Keratinocyte (primary cell): ENCODE measurements around the gene LRRC4C. TPM values are rescaled to one million over a fixed set of nuclear protein-coding genes. Genes with fewer than 3 reads are reported as not detected.

Source experiments
- DNase-seq: peaks from one replicate; pipeline ENCODE4 v3.0.0-alpha.2; 2011; ENCODE audit warnings: low read depth, missing footprints, low spot score
- FAIRE-seq: peaks from 2 replicates; lab custom pipeline; 2011; peaks lifted over from hg19 to GRCh38; lab: Jason Lieb, UNC
- H2AFZ ChIP-seq: 2 replicates; pipeline ENCODE4 v1.6.0; 2012; ENCODE audit warnings: low read length, control low read depth, inconsistent platforms; ENCODE audit not compliant: control insufficient read depth
- H3K27ac ChIP-seq: 2 replicates; pipeline ENCODE4 v1.5.1; 2011; ENCODE audit warnings: low read length; ENCODE audit not compliant: control insufficient read depth, insufficient read depth
- H3K27me3 ChIP-seq: 3 replicates; pipeline ENCODE4 v1.6.0; 2011; ENCODE audit warnings: low read length; ENCODE audit not compliant: control insufficient read depth, insufficient read depth; ENCODE audit errors: extremely low read depth
- H3K36me3 ChIP-seq, 2 experiments: 2 replicates in 1 of 2; 3 replicates in 1 of 2; pipeline ENCODE4 v1.5.1; 2011; ENCODE audit warnings: low read length in 2 of 2, mild to moderate bottlenecking in 1 of 2; ENCODE audit not compliant: control insufficient read depth in 2 of 2, insufficient read depth in 2 of 2; ENCODE audit errors: extremely low read depth in 1 of 2
- H3K4me1 ChIP-seq: 3 replicates; pipeline ENCODE4 v1.5.1; 2011; ENCODE audit warnings: low read length; ENCODE audit not compliant: control insufficient read depth, insufficient read depth; ENCODE audit errors: extremely low read depth
- H3K4me2 ChIP-seq: 3 replicates; pipeline ENCODE4 v1.6.0; 2011; ENCODE audit warnings: low read depth, low read length; ENCODE audit not compliant: control insufficient read depth, insufficient read depth; ENCODE audit errors: extremely low read depth
- H3K4me3 ChIP-seq, 3 experiments: fragments of 200-600 bp in 1 of 3; sonication (generic) in 1 of 3; 2 replicates in 2 of 3; 3 replicates in 1 of 3; pipeline ENCODE4 v1.5.1; 2011 to 2016; ENCODE audit warnings: low read length in 3 of 3, mild to moderate bottlenecking in 3 of 3, control low read depth in 2 of 3, inconsistent platforms in 1 of 3, low read depth in 1 of 3, mixed read lengths in 1 of 3, mixed run types in 1 of 3, moderate library complexity in 1 of 3; ENCODE audit not compliant: control insufficient read depth in 2 of 3, insufficient read depth in 2 of 3; ENCODE audit errors: extremely low read depth in 1 of 3
- H3K79me2 ChIP-seq: 2 replicates; pipeline ENCODE4 v1.6.0; 2012; ENCODE audit warnings: low read length; ENCODE audit not compliant: control insufficient read depth, insufficient read depth
- H3K9ac ChIP-seq: 3 replicates; pipeline ENCODE4 v1.6.0; 2011; ENCODE audit warnings: low read length; ENCODE audit not compliant: control insufficient read depth, insufficient read depth; ENCODE audit errors: extremely low read depth
- H3K9me1 ChIP-seq: 3 replicates; pipeline ENCODE4 v1.6.0; 2011; ENCODE audit warnings: low read length; ENCODE audit not compliant: control insufficient read depth, insufficient read depth; ENCODE audit errors: extremely low read depth
- H3K9me3 ChIP-seq: 2 replicates; pipeline ENCODE4 v1.5.1; 2012; ENCODE audit warnings: low read depth, low read length; ENCODE audit not compliant: control insufficient read depth
- H4K20me1 ChIP-seq: 3 replicates; pipeline ENCODE4 v1.6.0; 2011; ENCODE audit warnings: low read length; ENCODE audit not compliant: control insufficient read depth, insufficient read depth; ENCODE audit errors: extremely low read depth
- EZH2 ChIP-seq: IDR thresholded peaks from one replicate; pipeline ENCODE4 v1.6.1; 2012; ENCODE audit warnings: inconsistent platforms, mild to moderate bottlenecking, low read length, moderate library complexity
- dilution Hi-C: fragments of 300-500 bp; cut with MboI; formaldehyde crosslinking; loops from one replicate; pipeline ENCODE4 v1.7.0; 2020; ENCODE audit warnings: low sequenced_read_pairs; ENCODE audit not compliant: extremely low pct_ligation_motif_present
- polyA plus RNA-seq, 5 experiments: library from polyadenylated mRNA; depleted of rRNA in 3 of 5; stranded (reverse) in 3 of 5; stranded (forward) in 1 of 5; unstranded in 1 of 5; fragments of >200 nt; gene quantifications; 1 replicate in 1 of 5; 2 replicates in 3 of 5; 3 replicates in 1 of 5; pipeline versions ENCODE4 v1.2.1 to v1.2.3, GENCODE V29; 2011 to 2012; ENCODE audit warnings: missing spikeins in 2 of 5, low read depth in 1 of 5, low replicate concordance in 1 of 5
- TF ChIP-seq, protein P1 (sequence below), 3 experiments: IDR thresholded peaks in 1 of 3; conservative IDR thresholded peaks in 1 of 3; optimal IDR thresholded peaks in 1 of 3; 2 replicates in 2 of 3; 3 replicates in 1 of 3; pipeline versions ENCODE3 to v1.5.1; 2011; ENCODE audit warnings: low read length in 3 of 3, mild to moderate bottlenecking in 3 of 3, moderate library complexity in 2 of 3, control low read depth in 1 of 3, inconsistent platforms in 1 of 3; ENCODE audit not compliant: insufficient read depth in 2 of 3; ENCODE audit errors: extremely low read depth in 1 of 3

The LRRC4C gene
- polyA plus RNA-seq, 1 donor (not counting 4 experiments of a cell fraction or from before 2014, with no cell fraction given): not detected

DNA sequence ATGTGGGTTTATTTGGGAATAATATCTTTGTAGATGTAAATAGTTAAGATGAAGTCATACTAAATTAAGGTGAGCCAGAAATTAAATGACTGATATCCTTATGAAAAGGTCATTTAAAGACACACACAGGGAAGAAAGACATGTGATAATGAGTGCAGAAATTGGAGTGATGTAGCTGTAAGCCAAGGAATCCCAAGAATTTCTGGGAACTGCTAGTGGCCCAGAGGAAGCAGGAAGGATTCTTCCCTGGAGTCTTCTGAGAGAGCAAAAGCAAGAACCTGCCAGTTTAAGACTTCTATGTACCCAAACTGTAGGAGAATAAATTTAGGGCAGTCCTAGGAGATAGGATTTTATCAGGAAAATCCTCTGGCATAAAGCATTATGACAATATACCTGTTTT lies 66.9 kb downstream of the LRRC4C start:
- no peak for DNase-seq
- Histone ChIP-seq H3K27ac (no peak overlapping the region), H2AFZ (no peak overlapping the region), H3K4me2 (no peak overlapping the region), H3K36me3 (no peaks in the 10 kb centered on the region), H3K4me3 (no peak overlapping the region), H3K9ac (no peak overlapping the region), H3K27me3 (no peaks in the 10 kb centered on the region), H3K79me2 (no peaks in the 10 kb centered on the region), H3K9me1 (no peaks in the 10 kb centered on the region), H3K4me1 (no peaks in the 10 kb centered on the region), H3K9me3 (no peaks in the 10 kb centered on the region), H4K20me1 (no peaks in the 10 kb centered on the region)
- FAIRE-seq: no peak
- dilution Hi-C loops: no loop called here
- TF ChIP-seq, protein P1, sequence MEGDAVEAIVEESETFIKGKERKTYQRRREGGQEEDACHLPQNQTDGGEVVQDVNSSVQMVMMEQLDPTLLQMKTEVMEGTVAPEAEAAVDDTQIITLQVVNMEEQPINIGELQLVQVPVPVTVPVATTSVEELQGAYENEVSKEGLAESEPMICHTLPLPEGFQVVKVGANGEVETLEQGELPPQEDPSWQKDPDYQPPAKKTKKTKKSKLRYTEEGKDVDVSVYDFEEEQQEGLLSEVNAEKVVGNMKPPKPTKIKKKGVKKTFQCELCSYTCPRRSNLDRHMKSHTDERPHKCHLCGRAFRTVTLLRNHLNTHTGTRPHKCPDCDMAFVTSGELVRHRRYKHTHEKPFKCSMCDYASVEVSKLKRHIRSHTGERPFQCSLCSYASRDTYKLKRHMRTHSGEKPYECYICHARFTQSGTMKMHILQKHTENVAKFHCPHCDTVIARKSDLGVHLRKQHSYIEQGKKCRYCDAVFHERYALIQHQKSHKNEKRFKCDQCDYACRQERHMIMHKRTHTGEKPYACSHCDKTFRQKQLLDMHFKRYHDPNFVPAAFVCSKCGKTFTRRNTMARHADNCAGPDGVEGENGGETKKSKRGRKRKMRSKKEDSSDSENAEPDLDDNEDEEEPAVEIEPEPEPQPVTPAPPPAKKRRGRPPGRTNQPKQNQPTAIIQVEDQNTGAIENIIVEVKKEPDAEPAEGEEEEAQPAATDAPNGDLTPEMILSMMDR (optimal IDR thresholded peaks at IDR 0.05 in 1 of 3, IDR thresholded peaks at IDR 0.05 in 1 of 3, conservative IDR thresholded peaks at IDR 0.05 in 1 of 3; ENCODE audit: extremely low read depth in 1 of 3, insufficient read depth in 2 of 3, low read length in 3 of 3): no peak
- no peak for TF ChIP-seq EZH2

DNA sequence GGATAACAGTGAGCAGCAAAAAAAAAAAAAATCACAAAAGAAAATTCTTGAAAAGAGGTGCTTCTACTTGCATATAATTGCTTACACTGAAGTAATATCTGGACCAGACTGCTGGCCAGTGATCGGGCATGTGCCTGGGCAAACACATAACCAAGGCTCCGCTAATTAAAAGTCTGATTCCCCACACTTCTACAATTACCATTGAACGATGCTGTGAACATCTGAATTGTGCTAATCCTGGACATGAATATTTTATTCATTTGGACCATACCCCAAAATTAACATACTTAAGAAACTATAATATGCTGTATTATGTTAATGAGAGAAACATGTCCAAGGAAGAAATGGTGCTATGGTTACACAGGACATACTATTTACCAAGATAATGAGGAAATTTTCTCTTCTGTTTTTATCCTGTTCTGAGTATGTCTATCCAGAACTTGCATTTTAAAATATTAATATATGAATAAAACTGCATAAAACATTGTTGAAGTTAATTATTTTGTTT lies 69.8 kb downstream of the LRRC4C start:
- H3K9me1 ChIP-seq: no peaks in the 10 kb centered on the region
- dilution Hi-C loops: no loop called here
- H2AFZ ChIP-seq: no peak overlapping the region
- H3K27me3 ChIP-seq: no peaks in the 10 kb centered on the region
- no peak for DNase-seq
- no peak overlapping the region for H3K4me3 ChIP-seq
- H3K4me2 ChIP-seq: no peak overlapping the region
- no peaks in the 10 kb centered on the region for H3K4me1 ChIP-seq
- no peak overlapping the region for H3K27ac ChIP-seq
- TF ChIP-seq, protein P1 (optimal IDR thresholded peaks at IDR 0.05 in 1 of 3, IDR thresholded peaks at IDR 0.05 in 1 of 3, conservative IDR thresholded peaks at IDR 0.05 in 1 of 3; ENCODE audit: extremely low read depth in 1 of 3, insufficient read depth in 2 of 3, low read length in 3 of 3): no peak
- no peak for TF ChIP-seq EZH2
- no peak overlapping the region for H3K9ac ChIP-seq
- H3K9me3 ChIP-seq: no peaks in the 10 kb centered on the region
- FAIRE-seq: no peak
- no peaks in the 10 kb centered on the region for H3K36me3 ChIP-seq
- no peaks in the 10 kb centered on the region for H3K79me2 ChIP-seq
- H4K20me1 ChIP-seq: no peaks in the 10 kb centered on the region
